ENCODE measurements around the gene ATP1B4.

The ATP1B4 gene

GRCh38 chrX:120377715-120378114, 15.8 kb downstream of the ATP1B4 start:
- DNase-seq = no peak

- DNase-seq = no peak
Measured at GRCh38 chrX:120378570-120378969, 16.7 kb downstream of the ATP1B4 start.

GRCh38 chrX:120379937-120380681, 18.2 kb downstream of the ATP1B4 start:
- no peak for DNase-seq

- no peak for DNase-seq
Measured at GRCh38 chrX:120380699-120381098, 18.8 kb downstream of the ATP1B4 start.

- no peak for DNase-seq
Measured at GRCh38 chrX:120401301-120401700, 39.4 kb downstream of the ATP1B4 start.

GRCh38 chrX:120402369-120402768, 40.5 kb downstream of the ATP1B4 start:
- DNase-seq = no peak

- DNase-seq = no peak
Measured at GRCh38 chrX:120406638-120407037, 44.7 kb downstream of the ATP1B4 start.

- no peak for DNase-seq
Measured at GRCh38 chrX:120408168-120408567, 46.3 kb downstream of the ATP1B4 start.

- DNase-seq = no peak
Measured at GRCh38 chrX:120419463-120419862, 57.6 kb downstream of the ATP1B4 start.

GRCh38 chrX:120426599-120426998, 64.7 kb downstream of the ATP1B4 start:
- DNase-seq = no peak

GRCh38 chrX:120428309-120428708, 66.4 kb downstream of the ATP1B4 start:
- DNase-seq = no peak

GRCh38 chrX:120429776-120430540, 68.1 kb downstream of the ATP1B4 start:
- no peak for DNase-seq

All from NCI-H2081 (cell line).